ENCODE data around the gene INTS15.

GRCh38 chr7:6578114-6579084, 11.4 kb upstream of the INTS15 start:
- no peak for TF ChIP-seq CTCF (IDR thresholded peaks at IDR 0.05; ENCODE audit: poor library complexity, severe bottlenecking)
- no peak for TF ChIP-seq POLR2AphosphoS5 (IDR thresholded peaks at IDR 0.05)
